ENCODE data around the gene INPP5B.

The INPP5B gene

DNA sequence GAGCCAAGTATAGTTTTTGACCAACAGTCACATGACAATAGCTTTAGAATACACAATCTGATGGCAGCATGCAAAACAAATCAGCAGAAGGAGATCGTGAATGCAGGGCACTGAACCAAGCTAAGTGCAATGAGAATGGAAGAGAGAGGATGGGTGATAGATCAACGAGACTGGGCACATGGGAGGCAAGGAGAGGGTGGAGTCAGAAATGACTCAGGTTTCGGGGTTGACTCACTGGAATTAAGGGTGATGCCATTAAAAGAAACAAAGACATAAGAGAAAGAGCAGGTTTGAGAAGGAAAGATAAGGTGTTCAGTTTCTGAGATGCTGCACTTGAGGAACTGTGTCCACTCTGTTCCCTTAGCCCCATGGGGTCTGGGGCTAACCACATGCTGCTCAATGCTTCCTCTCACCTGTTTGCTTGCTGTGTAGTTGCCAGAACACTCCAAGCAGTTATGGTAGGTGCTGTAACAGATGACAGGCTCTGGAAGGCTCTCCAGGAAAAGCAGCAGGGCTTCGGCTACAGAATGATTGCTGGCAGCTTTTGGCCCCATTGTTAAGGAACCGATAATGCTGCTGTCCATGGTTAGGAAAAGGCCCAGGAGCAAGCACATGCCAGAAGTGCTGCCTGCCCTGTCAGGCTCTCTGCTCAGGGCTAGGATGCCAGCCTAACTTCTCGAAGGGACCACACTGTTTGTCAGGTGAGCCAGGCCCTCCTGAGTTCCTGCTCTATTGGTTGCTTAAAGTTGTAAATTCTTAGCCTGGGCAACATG, 81.3 kb downstream of the INPP5B start:
- DNase-seq: no peak

DNA sequence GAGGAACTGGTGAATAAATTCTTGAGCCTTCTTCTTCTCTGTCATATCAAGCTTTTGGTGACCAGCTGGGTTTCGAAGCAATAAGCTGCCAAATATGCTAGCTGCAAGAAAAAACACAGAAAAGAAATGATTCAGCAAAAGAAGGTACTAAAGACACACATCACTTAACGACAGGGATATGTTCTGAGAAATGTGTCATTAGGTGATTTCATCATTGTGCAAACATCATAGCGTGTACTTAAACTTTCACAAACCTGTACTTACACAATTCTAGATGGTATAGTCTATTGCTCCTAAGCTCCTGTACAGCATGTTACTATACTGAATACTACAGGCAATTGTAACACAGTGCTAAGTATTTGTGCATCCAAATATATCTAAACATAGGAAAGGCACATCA, 84.5 kb downstream of the INPP5B start:
- DNase-seq: no peak

- DNase-seq: no peak
Observed at GRCh38 chr1:37861151-37861550, 85.7 kb downstream of the INPP5B start.

DNA sequence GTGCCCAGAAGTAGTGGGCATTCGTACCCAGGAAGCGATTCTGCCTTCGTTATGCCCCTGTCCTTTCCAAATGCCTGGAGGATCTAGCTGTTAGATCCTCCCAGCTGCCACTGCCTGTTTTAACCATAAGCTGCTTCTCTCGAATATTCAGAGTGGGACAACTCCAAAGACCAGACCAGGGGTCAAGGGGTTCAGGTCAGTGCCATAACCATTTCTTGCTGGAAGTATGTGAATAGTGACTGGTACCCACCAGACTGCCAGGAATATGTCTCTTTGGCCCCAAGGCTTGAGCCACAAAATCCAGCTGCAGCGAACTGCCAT, 86.5 kb downstream of the INPP5B start:
- no peak for DNase-seq

- DNase-seq: peak; percentile 98
Observed at GRCh38 chr1:37859507-37860345, 87.1 kb downstream of the INPP5B start, which contains the start of gene MTF1. Gene MTF1, minus strand, starts transcription at chr1:37859592. Its CDS starts 1,934 bp downstream, at chr1:37857658.

GRCh38 chr1:37858931-37859506, 87.8 kb downstream of the INPP5B start:
- peak; percentile 21 for DNase-seq

- DNase-seq: no peak
Observed at GRCh38 chr1:37854406-37854805, 92.4 kb downstream of the INPP5B start.

DNA sequence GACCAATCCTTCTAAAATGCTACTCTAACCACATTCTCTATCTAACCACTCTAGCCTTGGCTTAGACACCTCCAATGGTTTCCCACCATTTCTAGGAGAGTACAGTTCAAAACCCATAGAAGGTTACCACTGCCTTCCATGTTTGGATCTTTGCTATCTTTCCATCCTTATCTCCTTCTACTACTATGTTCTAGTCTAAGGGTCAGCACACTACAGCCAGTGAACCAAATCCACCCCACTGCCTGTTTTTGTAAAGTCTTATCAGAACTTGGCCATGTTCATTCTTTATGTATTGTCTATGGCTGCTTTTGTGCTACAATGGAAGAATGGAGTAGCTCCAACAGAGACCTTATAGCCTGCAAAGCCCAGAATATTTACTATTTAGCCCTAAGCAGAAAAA, 93.7 kb downstream of the INPP5B start:
- no peak for DNase-seq

DNA sequence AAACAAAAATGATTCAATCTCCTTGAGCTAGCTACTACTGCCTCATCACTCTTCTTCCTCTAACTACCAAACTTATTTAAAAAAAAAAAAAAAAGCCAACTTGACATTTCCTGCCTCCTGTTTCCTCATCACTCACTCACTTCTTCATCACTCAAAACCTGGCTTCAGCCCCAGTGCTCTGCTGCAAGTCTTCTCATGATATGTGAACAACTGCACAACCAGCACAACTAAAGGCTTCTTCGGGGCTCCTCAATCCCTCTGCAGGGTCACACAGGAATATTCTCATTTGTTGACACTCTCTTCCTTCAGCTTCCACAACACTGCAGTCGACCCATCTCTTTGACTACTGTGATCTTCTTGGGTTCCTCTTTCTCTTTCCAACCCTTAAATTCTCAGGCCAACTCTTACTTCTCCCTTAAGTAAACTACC, 95.1 kb downstream of the INPP5B start:
- DNase-seq: no peak

DNA sequence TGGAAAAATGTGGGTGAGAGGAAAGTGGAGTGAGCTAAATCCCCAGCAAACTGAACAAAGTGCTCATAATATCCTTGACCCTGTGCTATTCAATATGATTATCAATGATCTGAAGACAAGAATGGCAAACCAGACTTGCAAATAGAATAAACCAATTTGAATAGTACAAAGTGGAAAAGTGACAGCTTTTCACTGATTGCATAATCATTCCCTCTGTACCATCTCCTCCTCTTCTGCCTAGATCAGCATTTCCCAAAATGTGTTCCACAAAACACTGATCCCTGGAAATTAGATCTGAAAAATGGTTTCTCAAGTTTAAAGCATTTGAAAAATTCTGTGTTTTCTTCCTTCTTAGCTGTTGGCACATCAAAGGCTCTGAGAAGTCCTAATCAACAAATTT, 95.6 kb downstream of the INPP5B start:
- no peak for DNase-seq

DNA sequence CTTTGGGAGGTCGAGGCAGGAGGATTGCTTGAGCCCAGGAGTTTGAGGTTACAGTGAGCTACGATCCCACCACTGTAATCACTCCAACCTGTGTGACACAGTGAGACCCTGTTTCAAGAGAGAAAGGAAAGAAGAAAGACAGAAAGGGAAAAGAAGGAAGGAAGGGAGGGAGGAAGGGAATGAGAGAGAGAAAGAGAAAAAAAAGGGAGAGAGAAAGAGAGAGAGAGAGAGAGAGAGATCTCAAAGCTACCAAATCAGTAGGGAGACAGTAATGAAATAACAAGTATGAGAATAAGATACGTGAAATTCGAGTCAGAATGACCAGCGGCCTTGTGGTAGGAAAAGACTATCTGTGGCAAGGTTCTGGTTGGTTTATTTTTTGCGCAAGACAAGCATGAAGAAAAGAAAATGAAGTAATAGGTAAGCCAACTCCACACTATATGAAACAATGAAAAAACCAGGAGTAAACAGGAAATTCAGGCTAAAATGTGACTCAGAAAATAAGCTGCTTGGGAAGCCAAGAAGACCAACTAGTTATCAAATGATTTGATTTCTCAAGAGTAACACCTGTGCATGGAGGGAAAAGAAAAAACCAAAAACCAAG, 96.4 kb downstream of the INPP5B start:
- no peak for DNase-seq

DNA sequence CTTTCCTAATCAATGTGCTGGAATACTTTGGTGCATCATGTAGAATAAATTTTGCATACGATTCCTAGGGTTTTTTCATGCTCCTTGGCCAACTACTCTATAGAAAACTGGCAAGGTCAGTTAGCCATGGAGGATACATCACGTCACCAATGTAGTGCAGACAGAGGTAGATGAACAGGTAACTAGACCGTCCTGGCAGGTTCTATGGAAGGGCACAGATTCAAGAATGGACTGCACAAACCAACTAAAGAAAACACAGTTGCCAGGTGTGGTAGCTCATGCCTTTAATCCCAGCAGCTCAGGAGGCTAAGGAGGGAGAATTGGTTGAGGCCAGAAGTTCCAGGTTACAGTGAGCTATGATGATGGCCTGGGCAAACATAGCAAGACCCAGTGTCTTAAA, 97.4 kb downstream of the INPP5B start:
- no peak for DNase-seq

- no peak for DNase-seq
Observed at GRCh38 chr1:37846647-37847339, 100.1 kb downstream of the INPP5B start.

- no peak for DNase-seq
Observed at GRCh38 chr1:37845786-37846185, 101.1 kb downstream of the INPP5B start.

- no peak for DNase-seq
Observed at GRCh38 chr1:37845049-37845646, 101.7 kb downstream of the INPP5B start.

GRCh38 chr1:37844536-37844935, 102.3 kb downstream of the INPP5B start:
- no peak for DNase-seq

DNA sequence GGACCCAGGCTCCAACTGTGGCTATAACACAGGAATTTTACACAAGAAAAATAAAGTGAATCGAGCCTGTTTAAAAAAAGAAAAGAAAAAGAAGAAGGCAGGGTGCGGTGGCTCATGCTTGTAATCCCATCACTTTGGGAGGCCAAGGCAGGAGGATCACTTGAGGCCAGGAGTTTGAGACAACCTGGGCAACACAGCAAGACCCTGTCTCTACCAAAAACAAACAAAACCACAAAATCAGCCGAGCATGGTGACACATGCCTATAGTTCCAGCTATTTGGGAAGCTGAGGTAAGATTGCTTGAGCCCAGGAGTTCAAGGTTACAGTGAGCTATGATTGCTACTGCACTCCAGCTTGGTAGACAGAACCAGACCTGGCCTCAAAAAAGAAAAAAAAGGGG, 105.2 kb downstream of the INPP5B start:
- DNase-seq: no peak

DNA sequence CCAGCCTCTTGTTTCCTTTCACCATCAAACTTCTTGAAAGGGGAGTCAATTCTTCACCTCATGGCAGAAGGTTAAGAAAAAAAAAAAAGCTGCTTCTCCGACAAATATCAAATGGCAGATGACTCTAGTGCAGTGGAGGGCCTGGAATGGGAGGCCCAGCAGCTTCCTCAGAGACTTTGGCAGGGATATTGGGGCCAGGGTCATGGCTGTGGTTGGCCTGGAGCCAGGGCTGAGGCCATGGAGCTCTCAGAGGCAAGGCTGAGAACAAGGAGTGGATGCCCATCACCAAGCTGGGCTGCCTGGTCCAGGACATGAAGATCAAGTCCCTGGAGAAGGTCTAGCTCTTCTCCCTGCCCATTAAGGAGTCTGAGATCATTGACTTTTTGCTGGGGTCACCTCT, 106.1 kb downstream of the INPP5B start:
- DNase-seq: no peak

DNA sequence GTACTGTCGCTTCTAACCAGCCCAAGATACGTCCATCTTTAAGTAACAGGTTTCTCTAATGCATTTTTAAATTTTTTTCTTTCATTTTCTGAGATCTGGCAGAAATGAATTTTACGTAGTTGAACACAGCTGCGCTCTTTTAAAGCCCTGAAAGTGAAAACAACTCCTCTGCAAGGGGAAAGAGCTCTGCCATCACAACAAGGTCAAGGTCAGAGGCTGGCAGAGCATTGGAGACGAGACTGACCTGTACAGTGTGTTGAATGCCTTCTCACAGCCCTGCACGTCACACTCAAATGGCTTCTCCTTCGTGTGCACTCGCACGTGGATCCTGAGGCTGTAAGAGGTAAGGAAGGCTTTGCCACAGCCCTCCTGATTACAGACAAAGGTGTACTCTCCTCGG, 107.2 kb downstream of the INPP5B start:
- DNase-seq: no peak

GRCh38 chr1:37836788-37837187, 110.1 kb downstream of the INPP5B start:
- no peak for DNase-seq

- no peak for DNase-seq
Observed at GRCh38 chr1:37831809-37832208, 115.0 kb downstream of the INPP5B start.

- no peak for DNase-seq
Observed at GRCh38 chr1:37831109-37831508, 115.7 kb downstream of the INPP5B start.
